ENCODE results near the gene RASSF1. TPM values are rescaled to one million over a fixed set of nuclear protein-coding genes. Genes with fewer than 3 reads are reported as not detected.

Gene RASSF1
- total RNA-seq, 1 experiment from 2014 or later: 29.6 TPM

DNA sequence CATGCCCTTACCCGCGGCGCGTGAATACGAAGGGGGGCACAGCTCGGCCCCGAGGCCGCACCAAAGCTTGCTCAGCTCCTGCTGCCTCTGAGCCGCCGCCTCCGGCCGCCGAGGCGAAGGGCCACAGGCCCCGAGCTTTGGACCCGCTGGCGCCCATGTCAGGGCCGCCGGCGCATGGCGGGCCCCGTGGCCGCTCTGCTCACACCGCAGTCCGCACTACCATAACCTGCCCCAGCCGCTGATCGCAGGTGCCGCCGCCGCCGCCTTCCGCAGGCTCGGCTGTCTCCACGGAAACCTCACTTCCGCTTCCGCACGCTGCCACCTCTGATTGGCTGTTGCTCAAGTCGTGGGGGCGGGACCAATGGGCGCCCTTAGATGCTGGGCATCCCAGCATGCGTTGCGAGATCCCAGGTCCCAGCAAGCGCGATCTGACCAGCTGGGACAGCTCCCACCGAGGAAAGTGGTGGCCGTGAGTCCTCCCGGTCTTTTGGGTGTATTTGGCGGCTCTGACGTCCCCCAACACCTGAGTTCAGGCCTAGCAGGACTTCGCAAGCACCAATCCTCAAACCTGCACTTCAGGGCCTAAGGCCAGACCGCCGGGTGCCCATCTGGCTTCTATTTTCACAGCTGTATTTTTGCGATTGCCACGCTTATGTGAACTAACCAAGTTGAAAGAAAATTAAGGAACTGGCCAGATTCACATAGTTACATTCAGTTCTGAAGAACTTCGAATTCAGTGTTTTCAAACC is 12.5 kb downstream of the RASSF1 start, which contains the start of gene TUSC2:
TSS of gene TUSC2 (minus strand) at position 281 of the 749 bp plus-strand sequence. CDS start at position 157, 124 bp downstream.
- H3K36me3 ChIP-seq (ENCODE audit: control insufficient read depth in 1 of 2, insufficient read depth in 2 of 2, low read length in 2 of 2): peaks cover 36 to 37% of the 10 kb centered on the region in 2 experiments; a peak in 3 of 4 replicates
- H3K9ac ChIP-seq (ENCODE audit: low read length): peak within 1 kb of the TSS; percentile 86
- peak within 1 kb of the TSS; percentile 87 to 98 for H3K4me3 ChIP-seq (replicated peaks in 1 of 2; ENCODE audit: low read depth in 1 of 2, low read length in 2 of 2)
- H3K4me2 ChIP-seq (ENCODE audit: low read length): peak within 1 kb of the TSS; percentile 88
- ChIA-PET POLR2A (interaction anchor here (0.9 to 2.2 kb wide), 6 partner anchors 9 to 92 kb away, joined by 3 to 25 read pairs (median 4); partner anchors contain the start of genes CYB561D2, GNAI2, HYAL3 and NAA80), RAD21 (ENCODE audit: low non-redundant PET in 1 of 2, low total read pairs in 2 of 2, uncharacterized antibody in 2 of 2, unreplicated experiment in 2 of 2) (interaction anchor here in 1 of 2 experiments (0.6 to 1.4 kb wide), 2 partner anchors 10 to 29 kb away, joined by 3 to 5 read pairs; partner anchors contain the start of genes HYAL3 and NAA80), CTCF (interaction anchor here (0.7 to 2.0 kb wide), 8 partner anchors 9 to 214 kb away, joined by 3 to 14 read pairs (median 3); partner anchors contain the start of genes CYB561D2, HYAL3, NAA80 and NPRL2)
- H3K79me2 ChIP-seq (ENCODE audit: insufficient read depth, low read length): peaks cover 54% of the 10 kb centered on the region
- no peak within 1 kb of the TSS for H2AFZ ChIP-seq (ENCODE audit: low read depth, low read length, poor library complexity, severe bottlenecking)
- H3K27me3 ChIP-seq (ENCODE audit: insufficient read depth, low read length): no peaks in the 10 kb centered on the region
- peaks cover 11 to 28% of the 10 kb centered on the region in 2 experiments for H3K4me1 ChIP-seq (ENCODE audit: control insufficient read depth in 1 of 2, insufficient read depth in 2 of 2, low read length in 2 of 2)
- H3K27ac ChIP-seq (ENCODE audit: low read depth, low read length): peak within 1 kb of the TSS; percentile 61
- no peaks in the 10 kb centered on the region for H4K20me1 ChIP-seq (ENCODE audit: insufficient read depth)
- intact Hi-C loops (cut with micrococcal nuclease): no loop called here
- H3K9me2 ChIP-seq (ENCODE audit: insufficient read depth): no peaks in the 10 kb centered on the region
- H3K9me3 ChIP-seq (ENCODE audit: control insufficient read depth in 1 of 2, insufficient read depth in 1 of 2, low read depth in 1 of 2, low read length in 2 of 2): no peaks in the 10 kb centered on the region
- ATAC-seq (peak; percentile 82), DNase-seq (ENCODE audit: low read depth, low spot score) (peak; percentile 93)
- TF ChIP-seq, protein P1, sequence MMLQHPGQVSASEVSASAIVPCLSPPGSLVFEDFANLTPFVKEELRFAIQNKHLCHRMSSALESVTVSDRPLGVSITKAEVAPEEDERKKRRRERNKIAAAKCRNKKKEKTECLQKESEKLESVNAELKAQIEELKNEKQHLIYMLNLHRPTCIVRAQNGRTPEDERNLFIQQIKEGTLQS (IDR thresholded peaks at IDR 0.05): no peak
- TF ChIP-seq TCF7L2 (IDR thresholded peaks at IDR 0.05; ENCODE audit: borderline replicate concordance, extremely low read depth, insufficient read depth, insufficient read length): peak; percentile 81
- TF ChIP-seq SIN3A (IDR thresholded peaks at IDR 0.05; ENCODE audit: low read depth): no peak
- no peak for TF ChIP-seq CBX3 (IDR thresholded peaks at IDR 0.05; ENCODE audit: low read depth)
- TF ChIP-seq POLR2AphosphoS5 (IDR thresholded peaks at IDR 0.05; ENCODE audit: low read depth, low read length): peak; percentile 79
- no peak for TF ChIP-seq FOSL1 (IDR thresholded peaks at IDR 0.05; ENCODE audit: low read depth)
- no peak for TF ChIP-seq EZH2 (IDR thresholded peaks at IDR 0.05)
- peak; percentile 66; the same call in 1 of the 2 replicates for TF ChIP-seq ZFX (IDR thresholded peaks at IDR 0.05)
- TF ChIP-seq ZNF274 (IDR thresholded peaks at IDR 0.05; ENCODE audit: low read depth, low read length): no peak
- TF ChIP-seq, protein P2, sequence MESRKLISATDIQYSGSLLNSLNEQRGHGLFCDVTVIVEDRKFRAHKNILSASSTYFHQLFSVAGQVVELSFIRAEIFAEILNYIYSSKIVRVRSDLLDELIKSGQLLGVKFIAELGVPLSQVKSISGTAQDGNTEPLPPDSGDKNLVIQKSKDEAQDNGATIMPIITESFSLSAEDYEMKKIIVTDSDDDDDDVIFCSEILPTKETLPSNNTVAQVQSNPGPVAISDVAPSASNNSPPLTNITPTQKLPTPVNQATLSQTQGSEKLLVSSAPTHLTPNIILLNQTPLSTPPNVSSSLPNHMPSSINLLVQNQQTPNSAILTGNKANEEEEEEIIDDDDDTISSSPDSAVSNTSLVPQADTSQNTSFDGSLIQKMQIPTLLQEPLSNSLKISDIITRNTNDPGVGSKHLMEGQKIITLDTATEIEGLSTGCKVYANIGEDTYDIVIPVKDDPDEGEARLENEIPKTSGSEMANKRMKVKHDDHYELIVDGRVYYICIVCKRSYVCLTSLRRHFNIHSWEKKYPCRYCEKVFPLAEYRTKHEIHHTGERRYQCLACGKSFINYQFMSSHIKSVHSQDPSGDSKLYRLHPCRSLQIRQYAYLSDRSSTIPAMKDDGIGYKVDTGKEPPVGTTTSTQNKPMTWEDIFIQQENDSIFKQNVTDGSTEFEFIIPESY (IDR thresholded peaks at IDR 0.05; ENCODE audit: extremely low read depth, insufficient replicate concordance, low read length): no peak
- TF ChIP-seq CEBPB (IDR thresholded peaks at IDR 0.05; ENCODE audit: low read depth): no peak
- BruUV-seq (replicated peaks): no TSS peak
